Stimulated activated CD8-positive, alpha-beta memory T cell treated with anti-CD3 and anti-CD28 coated beads, Interleukin-15, amount 100 ng/mL, for 1 hour (primary cell): ENCODE data around the gene DDHD1.
"Not testable (repeated sequence)": the region's sequence is repeated elsewhere in the genome, so short reads cannot be mapped to it uniquely, and the experiment has no call there.

Experiments used
- DNase-seq: peaks from one replicate; pipeline ENCODE4 v3.0.0-alpha.2; 2020; ENCODE audit warnings: low read depth

Gene DDHD1

DNA sequence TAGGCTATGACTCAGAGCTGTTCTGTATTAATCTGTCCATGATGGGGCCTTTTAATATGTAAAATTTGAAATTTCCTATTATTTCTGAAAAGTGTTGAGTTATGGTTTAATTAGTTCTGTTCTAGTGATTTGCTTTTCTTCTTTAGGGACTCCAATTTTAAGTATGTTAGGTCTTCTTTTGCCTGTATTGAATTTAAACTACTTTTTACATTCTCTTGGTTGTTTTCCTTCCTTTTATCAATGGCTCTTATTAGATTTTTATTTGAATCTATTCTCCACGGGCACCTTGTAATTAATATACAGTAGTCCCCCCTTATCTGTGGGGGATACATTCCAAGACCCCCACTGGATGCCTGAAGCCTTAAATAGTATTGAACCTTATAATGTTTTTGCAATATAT, 46.4 kb downstream of the DDHD1 start:
- DNase-seq = no peak

DNA sequence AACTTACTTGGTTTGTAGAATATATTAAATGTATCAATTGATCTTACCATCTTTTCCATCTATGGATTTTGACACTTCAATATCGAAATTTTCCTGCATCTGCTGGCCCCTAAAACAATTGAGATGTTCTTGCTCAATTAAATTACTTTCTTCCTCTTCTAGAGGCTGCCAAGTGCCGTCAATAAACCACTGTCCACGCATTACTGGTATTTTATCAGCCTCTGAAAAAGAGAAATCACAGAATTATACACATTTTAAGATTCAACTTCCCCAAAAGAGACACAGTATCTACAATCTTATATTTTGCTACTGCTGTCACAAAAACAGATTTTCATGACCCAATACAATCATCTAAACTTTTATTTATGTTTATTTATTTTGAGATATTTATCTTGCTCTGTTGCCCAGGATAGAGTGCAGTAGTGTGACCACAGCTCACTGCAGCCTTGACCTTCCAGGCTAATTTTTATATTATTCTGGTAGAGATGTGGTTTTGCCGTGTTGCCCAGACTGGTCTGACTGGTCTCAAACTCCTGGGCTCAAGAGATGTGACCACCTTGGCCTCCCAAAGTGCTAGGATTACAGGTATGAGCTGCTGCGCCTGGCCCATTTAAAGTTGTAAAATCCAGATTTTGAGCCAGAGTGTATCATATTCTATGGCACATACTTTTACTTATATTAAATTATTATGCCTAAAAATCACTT, 49.3 kb downstream of the DDHD1 start:
- no peak for DNase-seq

DNA sequence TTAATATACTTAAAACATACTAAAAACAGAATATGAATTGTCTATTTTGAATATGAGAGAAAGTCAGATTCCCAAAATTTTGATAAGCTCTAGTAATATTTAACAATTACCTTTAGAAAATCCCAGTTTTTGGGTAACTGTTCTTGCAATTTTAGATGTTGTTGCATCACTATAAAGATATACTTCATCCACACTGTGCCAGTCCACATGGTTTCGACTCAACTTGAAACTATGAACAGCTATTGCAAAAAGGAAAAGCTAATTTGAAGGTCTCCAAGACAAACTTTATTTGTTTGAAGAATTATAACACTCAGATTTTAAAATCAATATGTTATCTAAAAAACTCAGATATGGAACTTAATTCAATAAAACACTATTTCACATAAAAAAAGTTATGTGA, 59.9 kb downstream of the DDHD1 start:
- DNase-seq = no peak

DNA sequence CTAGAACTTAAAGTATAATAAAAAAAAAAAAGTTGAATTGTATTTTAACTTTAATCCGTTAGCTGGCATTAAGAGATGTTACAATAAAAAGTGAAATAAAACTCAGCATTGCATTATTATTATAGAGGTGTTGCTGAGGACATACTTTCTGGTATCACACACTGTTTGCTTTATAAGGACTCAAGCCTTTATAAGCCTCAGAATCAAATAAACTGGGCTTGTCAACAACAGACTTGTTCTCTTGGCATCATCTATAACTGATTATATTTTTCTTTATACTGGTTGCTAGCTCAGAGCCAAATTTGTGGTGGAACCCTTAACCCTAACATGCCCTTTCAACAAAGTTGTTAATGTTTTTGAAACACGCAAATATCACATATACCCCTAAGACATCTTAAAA, 62.3 kb downstream of the DDHD1 start:
- no peak for DNase-seq

DNA sequence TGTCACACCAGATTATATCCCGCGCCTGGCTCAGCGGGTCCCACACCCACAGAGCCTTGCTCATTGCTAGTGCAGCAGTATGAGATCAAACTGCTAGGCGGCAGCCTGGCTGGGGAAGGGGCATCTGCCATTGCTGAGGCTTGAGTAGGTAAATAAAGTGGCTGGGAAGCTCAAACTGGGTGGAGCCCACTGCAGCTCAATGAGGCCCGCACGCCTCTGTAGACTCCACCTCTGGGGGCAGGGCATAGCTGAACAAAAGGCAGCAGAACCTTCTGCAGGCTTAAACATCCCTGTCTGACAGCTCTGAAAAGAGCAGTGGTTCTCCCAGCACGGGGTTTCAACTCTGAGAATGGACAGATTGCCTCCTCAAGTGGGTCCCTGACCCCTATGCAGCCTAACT, 68.2 kb downstream of the DDHD1 start:
- DNase-seq = not testable (repeated sequence)

DNA sequence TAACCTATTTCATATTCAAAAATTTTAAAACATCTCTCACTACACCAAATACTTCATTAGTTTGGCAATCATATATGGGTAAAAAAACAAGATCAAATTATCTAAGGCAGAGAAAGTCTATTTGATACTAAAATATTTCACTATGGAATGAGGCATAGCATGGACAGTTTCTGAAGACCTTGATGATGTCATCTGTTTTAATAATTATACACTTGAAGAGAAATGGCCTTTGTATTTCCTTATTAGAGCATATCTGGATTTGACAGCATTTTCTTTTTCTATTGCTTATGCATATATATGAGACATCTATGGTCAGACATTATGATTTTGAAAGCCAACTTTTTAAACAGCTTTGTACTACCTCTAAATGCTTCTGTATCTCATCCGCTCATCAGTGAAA, 88.6 kb downstream of the DDHD1 start:
- no peak for DNase-seq

DNA sequence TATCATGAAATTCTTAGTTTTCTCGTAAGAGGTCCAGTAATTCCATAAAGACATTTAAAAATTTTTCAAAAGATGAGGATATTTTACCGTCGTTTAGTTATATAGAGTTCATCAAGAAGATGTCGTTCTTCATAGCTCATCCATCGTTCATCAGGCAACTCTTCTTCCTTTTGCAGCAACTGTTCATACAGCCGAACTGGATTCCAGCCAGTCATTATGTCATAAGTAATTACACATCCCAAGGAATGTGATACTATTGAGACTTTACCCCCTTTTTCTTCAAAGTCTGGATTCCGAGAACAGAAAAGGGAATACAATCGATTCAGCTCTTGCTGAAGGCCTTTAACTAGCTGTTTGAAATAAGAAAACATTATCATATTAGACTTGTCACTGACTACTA, 90.3 kb downstream of the DDHD1 start:
- DNase-seq = no peak

DNA sequence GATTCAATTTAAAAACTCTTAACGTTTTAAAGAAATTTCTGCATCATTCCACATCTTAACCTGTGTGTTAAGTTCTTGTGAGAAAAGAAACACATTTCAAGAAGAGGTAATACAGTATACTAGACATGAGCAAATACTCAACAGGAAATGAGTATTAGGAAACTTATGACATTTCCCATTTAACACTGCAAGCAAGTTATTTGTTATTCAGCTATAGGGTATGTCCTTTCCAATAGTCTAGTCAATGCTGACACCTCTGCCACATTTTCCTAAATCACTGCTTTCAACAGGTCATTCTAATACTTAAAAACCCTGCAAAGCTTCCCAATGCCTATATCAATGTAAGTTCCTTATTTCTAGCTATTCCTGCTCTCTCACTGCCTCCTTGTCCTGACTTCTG, 93.1 kb downstream of the DDHD1 start:
- DNase-seq = no peak

DNA sequence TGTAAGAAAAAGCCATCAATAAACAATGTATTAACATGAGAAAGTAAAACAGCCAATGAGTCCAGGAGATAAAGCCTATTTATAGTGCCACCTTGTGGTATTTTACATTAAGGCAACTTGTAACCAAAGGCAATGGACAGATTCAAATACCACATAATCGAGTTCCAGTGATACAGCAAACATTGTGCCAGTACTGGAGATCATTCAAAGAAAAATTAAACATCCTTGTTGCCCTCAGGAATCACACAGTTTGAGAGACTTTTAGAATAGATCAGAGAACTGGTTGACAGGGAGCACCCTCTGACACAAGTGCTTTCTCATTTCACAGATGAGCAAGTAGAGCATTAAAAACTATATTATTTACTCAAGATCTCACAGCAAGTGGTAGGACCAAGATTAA, 98.1 kb downstream of the DDHD1 start:
- no peak for DNase-seq

DNA sequence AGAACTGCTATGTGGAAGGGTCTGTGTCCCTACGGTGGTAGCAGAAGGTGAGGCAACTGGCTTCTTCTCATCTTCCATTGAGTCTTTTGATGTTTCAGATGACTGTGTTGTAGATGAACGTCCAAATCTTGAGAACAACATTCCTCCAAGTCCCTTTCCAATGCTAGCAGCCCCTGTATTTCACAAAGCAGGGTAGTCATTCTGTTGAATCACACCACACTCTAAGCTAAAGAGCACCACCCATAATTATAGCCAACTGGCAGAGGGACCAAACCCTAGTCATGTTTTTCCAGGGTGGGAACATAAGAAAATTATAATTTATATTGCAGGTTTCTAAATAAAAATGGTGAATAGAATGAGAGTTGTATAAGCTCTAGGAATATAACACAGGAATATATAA, 98.7 kb downstream of the DDHD1 start:
- no peak for DNase-seq

DNA sequence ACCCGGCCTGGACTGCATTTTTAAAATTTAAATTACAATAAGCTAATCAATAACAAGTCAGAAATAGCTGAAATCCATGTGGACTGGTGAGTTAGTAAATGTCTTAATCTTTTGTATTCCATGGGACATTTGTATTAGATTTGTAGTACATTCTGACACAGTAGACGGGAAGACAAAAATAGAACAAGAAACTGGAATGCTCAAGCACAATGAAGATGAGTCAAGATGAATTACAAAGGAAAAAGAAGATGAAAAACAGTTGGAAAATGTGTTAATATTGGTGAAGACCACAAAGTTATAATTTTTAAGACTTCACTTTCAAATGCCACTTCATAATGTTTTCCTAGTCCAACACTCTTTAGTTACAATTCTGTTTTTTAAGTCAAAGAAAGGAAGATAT, 104.5 kb downstream of the DDHD1 start:
- DNase-seq = no peak

DNA sequence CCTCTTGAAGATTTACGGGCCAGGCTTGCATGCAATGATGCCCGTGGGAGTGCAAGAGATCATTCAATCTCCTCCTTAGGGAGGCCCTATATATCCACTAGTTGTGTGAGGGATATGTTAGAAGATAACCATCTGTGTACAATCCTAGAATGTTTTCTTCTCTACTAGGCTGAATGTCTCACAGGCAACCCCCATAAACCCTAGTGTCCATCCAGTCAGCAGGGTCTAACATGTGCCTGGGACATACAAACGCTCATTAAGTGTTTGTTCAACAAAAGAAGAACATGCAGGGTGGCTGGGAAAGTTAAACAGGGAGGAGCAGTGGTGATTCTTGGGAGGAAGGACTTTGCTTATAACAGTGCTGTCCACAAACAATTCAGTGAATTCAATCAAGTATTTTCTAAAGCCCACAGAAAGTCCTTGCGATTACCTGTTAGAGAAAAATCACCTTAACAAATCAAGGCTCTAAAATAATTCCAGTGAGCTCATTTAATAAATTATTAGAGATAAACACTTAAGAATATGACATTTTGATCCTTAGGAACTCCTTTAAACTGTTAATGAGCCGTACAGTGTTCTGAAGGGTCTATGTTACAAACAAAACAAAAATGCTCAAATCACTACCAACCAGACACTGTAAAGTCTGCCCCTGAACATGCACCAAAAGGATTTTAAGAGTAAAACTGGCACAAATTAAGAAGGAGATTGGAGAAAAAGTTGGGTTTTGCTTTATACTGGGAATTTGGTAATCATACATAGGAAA, 105.6 kb downstream of the DDHD1 start:
- no peak for DNase-seq

DNA sequence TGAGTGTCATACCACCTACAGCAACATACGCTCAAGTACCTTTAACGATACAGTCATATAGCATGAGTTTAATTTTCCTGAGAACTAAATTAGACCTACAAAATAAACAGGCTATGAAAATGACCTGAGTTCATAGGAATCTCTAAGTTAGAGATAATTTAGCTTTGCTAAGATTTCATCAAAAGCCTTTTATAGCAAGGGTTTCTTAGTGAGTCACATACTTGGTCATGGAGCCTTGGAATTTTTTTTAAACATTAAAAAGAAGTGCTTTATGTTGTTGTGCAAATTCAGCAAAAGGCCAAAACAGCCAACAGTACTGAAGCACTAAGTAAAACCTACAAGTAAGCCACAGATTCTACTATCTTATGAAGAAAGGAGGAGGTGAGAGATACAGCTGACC, 108.6 kb downstream of the DDHD1 start:
- DNase-seq = no peak

DNA sequence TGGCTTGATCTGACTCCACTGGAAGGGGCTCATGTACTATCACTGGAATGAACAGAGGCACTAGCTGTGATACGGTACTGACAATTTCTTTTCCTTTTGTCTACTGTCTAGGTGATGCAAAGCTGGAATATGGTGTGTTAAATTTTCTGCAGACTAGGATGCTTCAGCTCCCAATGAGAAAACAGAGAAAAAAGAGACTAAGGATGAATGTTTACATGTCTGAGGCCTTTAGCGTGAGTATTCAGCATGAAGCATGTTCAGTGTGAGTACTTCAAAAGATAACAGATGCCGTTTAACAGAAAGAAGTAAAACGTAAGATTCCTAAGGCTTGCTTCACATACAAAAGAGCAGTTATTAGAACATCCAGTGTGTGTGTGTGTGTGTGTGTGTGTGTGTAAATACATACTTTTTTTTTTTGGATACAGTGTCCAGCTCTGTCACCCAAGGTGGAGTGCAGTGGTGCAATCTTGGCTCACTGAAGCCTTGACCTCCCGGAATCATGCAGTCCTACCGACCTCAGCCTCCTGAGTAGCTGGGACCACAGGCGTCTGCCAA, 110.0 kb downstream of the DDHD1 start:
- DNase-seq = no peak

DNA sequence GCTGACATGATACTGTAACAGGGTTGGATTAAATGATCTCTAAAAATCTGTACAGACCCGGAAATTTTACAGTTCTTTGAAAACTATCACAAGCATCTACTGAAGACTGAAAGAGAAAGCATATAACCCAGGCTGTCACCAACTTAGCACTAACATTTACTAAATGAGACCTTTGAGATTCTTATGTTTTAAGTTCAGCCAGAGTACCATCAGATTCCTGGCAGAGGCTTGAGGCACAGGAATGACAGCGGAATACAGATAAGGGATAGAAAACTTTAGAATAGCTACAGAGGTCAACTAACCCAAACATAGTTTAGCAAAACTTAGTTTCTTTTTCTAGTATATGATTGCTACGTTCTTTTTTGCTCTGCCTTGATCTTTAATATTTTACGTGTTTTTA, 110.6 kb downstream of the DDHD1 start:
- no peak for DNase-seq

DNA sequence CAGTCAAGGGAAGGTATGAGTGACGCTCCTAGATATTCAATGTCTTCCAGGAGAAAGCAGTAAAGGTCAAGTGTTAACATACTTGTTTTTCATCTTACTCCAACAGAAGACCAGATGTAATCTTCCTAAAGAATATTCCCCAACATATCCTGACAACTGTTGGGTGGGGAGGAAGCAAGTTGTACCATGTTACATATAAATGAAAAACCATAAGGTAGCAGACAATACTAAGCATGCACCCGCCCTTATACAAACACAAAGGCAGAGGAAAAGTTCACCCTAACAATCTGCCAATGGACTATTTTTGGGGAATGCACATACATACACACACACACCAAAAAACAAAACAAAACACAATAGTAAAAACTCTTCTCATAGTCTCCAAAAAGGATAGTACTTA, 112.1 kb downstream of the DDHD1 start:
- no peak for DNase-seq

DNA sequence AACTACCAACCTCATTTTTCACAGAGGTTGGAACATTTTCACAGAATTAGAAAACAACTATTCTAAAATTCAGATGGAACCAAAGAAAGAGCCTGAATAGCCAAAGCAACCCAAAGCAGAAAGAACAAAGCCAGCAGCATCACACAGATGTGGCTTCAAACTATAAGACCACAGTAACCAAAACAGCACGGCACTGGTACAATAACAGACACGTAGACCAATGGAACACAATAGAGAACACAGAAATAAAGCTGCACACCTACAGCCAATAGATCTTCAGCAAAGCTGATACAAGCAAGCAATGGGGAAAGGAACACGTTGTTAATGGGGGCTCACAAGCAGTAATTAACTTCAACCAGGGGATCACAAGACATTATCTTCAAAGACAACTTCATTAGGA, 114.5 kb downstream of the DDHD1 start:
- DNase-seq = no peak

DNA sequence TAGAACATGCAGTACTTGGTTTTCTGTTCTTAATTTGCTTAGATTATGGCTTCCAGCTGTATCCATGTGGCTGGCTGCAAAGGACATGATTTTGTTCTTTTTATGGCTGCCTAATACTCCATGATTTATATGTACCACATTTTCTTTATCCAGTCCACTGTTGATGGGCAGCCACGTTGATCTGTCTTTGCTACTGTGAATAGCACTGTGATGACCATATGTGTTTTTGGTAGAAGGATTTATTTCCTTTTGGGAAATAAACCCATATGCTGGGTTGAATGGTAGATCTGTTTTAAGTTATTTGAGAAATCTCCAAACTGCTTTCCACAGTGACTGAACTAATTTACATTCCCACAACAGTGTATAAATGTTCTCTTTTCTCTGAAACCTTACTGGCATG, 116.1 kb downstream of the DDHD1 start:
- DNase-seq = no peak

DNA sequence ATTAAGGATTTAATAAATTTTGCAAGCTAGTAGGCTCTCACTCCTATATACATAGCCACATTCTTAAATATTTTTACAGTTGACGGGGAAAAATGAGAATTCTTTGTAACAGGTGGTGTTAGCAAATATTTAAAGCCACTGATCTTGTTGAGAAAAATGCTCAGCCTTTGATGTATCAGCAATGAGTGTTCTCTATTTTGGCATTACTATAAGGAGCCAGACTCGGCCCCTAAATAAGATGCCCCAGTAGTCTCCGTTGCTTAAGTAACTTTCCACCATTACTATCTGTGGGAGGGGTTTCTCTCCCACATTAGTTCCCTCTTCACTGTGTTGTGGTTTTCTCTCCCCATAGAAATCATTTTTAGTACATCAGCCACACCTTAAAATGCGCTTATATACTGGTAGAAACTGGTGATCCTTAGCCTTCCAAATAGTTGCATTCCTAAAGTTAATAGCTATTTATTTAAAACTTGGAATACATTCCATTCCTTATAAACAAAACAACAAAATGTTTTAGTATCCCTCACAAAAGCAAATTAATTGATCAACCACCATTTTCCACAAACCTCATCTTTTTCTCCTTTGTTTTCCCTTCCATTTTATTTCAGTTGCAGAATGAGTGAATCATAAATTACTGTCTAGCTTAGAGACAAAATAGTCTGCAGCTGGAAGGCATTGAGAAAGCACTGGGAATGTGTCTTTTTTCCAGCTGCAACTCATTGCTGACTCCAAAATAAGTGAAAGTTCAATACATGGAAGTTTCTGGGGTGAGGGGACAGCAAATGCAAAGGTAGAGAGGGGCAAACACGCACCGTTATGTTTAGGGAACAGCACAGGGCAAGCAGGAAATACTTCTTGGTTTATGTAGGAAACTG, 117.5 kb downstream of the DDHD1 start:
- DNase-seq = no peak

DNA sequence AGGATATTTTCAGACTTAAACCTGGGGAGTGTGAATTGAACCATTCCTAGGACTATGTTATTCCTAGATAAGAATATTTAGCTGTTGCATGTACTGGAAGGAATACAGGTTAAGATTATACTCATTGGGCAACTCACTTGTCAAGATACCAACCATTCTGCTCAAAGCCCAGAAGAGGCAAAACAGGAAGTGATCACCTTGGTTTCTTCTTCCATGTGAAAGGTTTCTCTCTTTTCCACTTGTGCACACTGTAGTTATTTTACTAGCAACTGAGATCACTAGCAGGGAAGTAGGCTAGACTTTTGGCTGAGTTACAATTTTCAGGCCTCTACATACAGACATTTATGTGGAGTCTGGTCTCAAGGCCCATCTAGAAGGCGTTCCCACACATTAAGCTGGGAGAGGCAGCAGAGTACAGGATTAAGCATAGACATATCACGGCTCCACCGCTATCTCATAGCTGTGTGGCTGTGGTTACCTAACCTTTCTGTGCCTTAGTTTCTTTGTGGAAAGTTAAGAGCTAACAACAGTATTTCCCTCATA, 118.4 kb downstream of the DDHD1 start:
- DNase-seq = no peak

DNA sequence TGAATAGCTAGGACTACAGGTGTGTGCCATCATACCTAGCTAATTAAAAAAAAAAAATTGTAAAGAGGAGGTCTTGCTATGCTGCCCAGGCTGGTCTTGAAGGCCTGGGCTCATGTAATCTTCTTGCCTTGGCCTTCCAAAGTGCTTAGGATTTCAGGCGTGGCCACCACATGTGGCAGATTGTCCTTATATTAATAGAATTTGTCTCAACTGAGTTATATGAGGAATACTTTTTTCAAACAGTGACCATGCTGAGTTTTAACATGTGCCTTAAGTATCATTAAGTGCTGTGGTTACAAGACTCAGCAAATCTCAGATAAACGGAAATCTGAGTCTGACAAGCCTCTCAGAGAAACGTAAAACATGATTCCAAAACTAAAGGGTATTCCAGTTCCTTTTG, 119.1 kb downstream of the DDHD1 start:
- DNase-seq = no peak

DNA sequence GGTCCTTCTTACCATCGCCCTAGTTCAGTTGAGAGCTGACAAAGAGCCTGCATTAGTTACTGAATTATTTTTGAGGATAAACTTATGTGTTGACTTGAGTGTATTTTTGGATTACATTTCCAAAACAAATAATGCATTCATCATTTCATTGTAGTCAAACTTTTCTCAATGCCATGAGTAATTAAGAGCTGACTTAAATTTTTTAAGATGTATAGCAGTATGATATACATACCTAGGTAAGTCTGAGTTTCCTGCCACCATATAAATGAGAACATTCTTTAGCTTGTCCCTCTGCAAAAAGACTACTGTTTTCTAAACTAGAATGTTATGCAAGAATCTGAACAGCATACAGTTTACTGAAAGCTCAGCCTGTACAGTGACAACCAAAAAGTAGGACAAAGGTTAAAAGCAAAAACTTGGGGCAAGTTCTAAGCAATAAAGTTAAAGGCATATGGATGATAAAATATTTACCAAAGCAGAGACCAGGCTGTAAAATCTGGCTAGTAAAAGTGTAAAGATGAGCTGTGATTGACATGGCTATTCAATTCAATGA, 120.2 kb downstream of the DDHD1 start:
- no peak for DNase-seq
